Bronchial epithelial cell (primary cell): ENCODE measurements around the gene B4GALT4. TPM values are rescaled to one million over a fixed set of nuclear protein-coding genes. Genes with fewer than 3 reads are reported as not detected.
A peak's percentile ranks its signal among the peaks of the same experiment; 100 is the strongest.

Source experiments
- DNase-seq: peaks from one replicate; pipeline ENCODE4 v3.0.0-alpha.2; 2010; ENCODE audit warnings: low read depth
- FAIRE-seq: peaks from 2 replicates; lab custom pipeline; 2011; peaks lifted over from hg19 to GRCh38; lab: Jason Lieb, UNC
- H3K27me3 ChIP-seq: 2 replicates; pipeline ENCODE4 v1.5.1; 2011; ENCODE audit warnings: low read length; ENCODE audit not compliant: control insufficient read depth, insufficient read depth
- H3K36me3 ChIP-seq: 2 replicates; pipeline ENCODE4 v1.5.1; 2011; ENCODE audit warnings: low read length; ENCODE audit not compliant: control insufficient read depth, insufficient read depth
- H3K4me3 ChIP-seq: 2 replicates; pipeline ENCODE4 v1.5.1; 2011; ENCODE audit warnings: mild to moderate bottlenecking, low read depth, low read length, control low read depth
- total RNA-seq: library from RNA; depleted of rRNA; stranded (reverse); fragments of >200 nt; gene quantifications from 2 replicates; pipeline ENCODE4 v1.2.1, GENCODE V29; 2014
- TF ChIP-seq, protein P1 (sequence below): IDR thresholded peaks from 2 replicates; pipeline ENCODE4 v1.5.1; 2011; ENCODE audit warnings: mild to moderate bottlenecking, moderate library complexity, low read length, control low read depth, inconsistent platforms; ENCODE audit not compliant: insufficient read depth, severe bottlenecking

Gene B4GALT4, protein sequence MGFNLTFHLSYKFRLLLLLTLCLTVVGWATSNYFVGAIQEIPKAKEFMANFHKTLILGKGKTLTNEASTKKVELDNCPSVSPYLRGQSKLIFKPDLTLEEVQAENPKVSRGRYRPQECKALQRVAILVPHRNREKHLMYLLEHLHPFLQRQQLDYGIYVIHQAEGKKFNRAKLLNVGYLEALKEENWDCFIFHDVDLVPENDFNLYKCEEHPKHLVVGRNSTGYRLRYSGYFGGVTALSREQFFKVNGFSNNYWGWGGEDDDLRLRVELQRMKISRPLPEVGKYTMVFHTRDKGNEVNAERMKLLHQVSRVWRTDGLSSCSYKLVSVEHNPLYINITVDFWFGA
- total RNA-seq: 40.5 and 67.2 TPM in 2 replicates

- DNase-seq (peak; percentile 77), FAIRE-seq (no peak)
- Histone ChIP-seq H3K4me3 (peak within 1 kb of the TSS; percentile 73), H3K36me3 (peaks cover 2% of the 10 kb centered on the region), H3K27me3 (no peaks in the 10 kb centered on the region)
- TF ChIP-seq, protein P1, sequence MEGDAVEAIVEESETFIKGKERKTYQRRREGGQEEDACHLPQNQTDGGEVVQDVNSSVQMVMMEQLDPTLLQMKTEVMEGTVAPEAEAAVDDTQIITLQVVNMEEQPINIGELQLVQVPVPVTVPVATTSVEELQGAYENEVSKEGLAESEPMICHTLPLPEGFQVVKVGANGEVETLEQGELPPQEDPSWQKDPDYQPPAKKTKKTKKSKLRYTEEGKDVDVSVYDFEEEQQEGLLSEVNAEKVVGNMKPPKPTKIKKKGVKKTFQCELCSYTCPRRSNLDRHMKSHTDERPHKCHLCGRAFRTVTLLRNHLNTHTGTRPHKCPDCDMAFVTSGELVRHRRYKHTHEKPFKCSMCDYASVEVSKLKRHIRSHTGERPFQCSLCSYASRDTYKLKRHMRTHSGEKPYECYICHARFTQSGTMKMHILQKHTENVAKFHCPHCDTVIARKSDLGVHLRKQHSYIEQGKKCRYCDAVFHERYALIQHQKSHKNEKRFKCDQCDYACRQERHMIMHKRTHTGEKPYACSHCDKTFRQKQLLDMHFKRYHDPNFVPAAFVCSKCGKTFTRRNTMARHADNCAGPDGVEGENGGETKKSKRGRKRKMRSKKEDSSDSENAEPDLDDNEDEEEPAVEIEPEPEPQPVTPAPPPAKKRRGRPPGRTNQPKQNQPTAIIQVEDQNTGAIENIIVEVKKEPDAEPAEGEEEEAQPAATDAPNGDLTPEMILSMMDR: no peak
These were observed at the start of gene B4GALT4 for GRCh38 chr3:119240591-119241434. Gene B4GALT4 (minus strand): TSS chr3:119240878. CDS start chr3:119230099, 10,779 bp downstream.

- DNase-seq (no peak), FAIRE-seq (no peak)
- Histone ChIP-seq H3K27me3 (no peaks in the 10 kb centered on the region), H3K4me3 (no peak overlapping the region), H3K36me3 (no peaks in the 10 kb centered on the region)
- TF ChIP-seq, protein P1: no peak
These were observed 48.7 kb upstream of the B4GALT4 start for GRCh38 chr3:119289404-119289770.

DNA sequence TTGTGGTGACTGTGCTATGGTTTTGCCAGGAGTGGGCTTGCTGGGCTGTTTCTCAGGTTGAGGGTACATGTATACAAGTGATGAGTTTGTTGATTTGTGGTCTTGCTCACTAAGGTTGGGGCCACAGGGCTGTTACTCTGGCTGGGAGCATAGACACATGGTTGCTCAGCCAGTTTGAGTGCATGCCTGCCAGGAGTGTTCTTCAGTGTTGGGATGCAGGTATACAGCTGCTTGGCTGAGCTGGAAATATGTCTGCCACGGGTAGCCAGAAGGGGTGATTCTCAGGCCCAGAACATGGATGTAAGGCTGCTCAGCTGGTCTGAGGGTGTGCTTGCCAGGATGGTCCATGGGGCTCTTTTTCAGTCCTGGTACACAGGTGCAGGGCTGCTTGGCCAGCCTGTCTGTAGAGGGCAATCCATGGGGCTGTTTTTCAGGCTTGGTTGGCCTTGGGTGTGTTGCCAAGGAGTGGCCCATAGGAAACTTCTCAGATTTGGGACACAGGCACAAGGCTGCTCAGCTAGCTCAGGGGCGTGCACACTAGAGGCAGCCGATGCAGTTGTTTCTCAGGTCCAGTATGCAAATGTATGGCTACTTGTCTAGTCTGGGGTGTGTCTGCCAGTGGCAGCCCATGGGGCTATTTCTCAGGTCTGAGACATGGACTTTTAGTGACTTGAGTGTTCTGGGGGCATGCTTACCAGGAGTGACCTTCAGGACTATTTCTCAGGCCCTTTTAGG, 48.2 kb upstream of the B4GALT4 start:
- Histone ChIP-seq H3K4me3 (no peak overlapping the region), H3K27me3 (no peaks in the 10 kb centered on the region), H3K36me3 (no peaks in the 10 kb centered on the region)
- DNase-seq (no peak), FAIRE-seq (no peak)
- TF ChIP-seq, protein P1: no peak

- FAIRE-seq: no peak
- TF ChIP-seq, protein P1: no peak
- Histone ChIP-seq H3K4me3 (no peak overlapping the region), H3K36me3 (no peaks in the 10 kb centered on the region), H3K27me3 (no peaks in the 10 kb centered on the region)
- DNase-seq: no peak
These were observed 39.0 kb upstream of the B4GALT4 start for GRCh38 chr3:119279584-119280243.

- no peak for FAIRE-seq
- no peaks in the 10 kb centered on the region for H3K36me3 ChIP-seq
- TF ChIP-seq, protein P1: no peak
- DNase-seq: no peak
- no peaks in the 10 kb centered on the region for H3K27me3 ChIP-seq
- no peak overlapping the region for H3K4me3 ChIP-seq
These were observed 38.5 kb upstream of the B4GALT4 start for GRCh38 chr3:119279101-119279554.
